Prostate gland (tissue), 2 donors: ENCODE results near the gene KCNMB4.

Experiments used
- POLR2AphosphoS5 ChIP-seq: sonication (generic); formaldehyde crosslinking; IDR thresholded peaks from one replicate; pipeline ENCODE4 v1.6.1; 2017; ENCODE audit warnings: antibody characterized with exemption
- TF ChIP-seq, protein P1 (sequence below), 4 experiments: fragments of 200-600 bp in 2 of 4; fragments of 450-650 bp in 2 of 4; sonication (generic) in 2 of 4; IDR thresholded peaks; 1 replicate in 3 of 4; 2 replicates in 1 of 4; pipeline ENCODE4 v1.5.1; 2016 to 2019; ENCODE audit warnings: antibody characterized with exemption in 4 of 4, mild to moderate bottlenecking in 2 of 4, moderate library complexity in 2 of 4

DNA sequence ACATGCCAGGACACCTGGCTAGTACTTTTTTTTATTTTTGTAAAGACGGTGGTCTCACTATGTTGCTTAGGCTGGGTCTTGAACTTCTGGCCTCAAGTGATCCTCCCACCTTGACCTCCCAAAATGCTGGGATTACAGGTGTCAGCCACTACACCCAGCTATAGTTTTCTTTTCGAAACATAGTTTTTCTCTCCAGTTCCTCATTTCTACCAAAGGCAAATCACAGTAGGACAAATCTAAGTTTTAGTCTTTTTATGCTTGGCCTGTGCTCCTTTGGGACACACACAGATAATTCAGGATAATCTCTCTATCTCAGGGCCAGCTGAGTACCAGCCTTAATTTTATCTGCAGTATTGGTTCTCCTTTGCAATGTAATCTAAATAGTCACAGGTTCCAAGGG lies 100.7 kb downstream of the KCNMB4 start:
- TF ChIP-seq, protein P1, sequence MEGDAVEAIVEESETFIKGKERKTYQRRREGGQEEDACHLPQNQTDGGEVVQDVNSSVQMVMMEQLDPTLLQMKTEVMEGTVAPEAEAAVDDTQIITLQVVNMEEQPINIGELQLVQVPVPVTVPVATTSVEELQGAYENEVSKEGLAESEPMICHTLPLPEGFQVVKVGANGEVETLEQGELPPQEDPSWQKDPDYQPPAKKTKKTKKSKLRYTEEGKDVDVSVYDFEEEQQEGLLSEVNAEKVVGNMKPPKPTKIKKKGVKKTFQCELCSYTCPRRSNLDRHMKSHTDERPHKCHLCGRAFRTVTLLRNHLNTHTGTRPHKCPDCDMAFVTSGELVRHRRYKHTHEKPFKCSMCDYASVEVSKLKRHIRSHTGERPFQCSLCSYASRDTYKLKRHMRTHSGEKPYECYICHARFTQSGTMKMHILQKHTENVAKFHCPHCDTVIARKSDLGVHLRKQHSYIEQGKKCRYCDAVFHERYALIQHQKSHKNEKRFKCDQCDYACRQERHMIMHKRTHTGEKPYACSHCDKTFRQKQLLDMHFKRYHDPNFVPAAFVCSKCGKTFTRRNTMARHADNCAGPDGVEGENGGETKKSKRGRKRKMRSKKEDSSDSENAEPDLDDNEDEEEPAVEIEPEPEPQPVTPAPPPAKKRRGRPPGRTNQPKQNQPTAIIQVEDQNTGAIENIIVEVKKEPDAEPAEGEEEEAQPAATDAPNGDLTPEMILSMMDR (IDR thresholded peaks at IDR 0.05), result no peak
- no peak for TF ChIP-seq POLR2AphosphoS5
